Measurements from ENCODE around the gene THTPA. TPM values are rescaled to one million over a fixed set of nuclear protein-coding genes. Genes with fewer than 3 reads are reported as not detected.

The THTPA gene
- total and polyA plus RNA-seq, 2 of the 13 experiments (the other 11 are each of a cell fraction or from before 2014, with no cell fraction given), result 7.4 to 8.7 TPM

GRCh38 chr14:23562822-23563472 is 6.9 kb downstream of the THTPA start (continued):
- TF ChIP-seq ZNF749 (CRISPR knock-in tag; IDR thresholded peaks at IDR 0.05; ENCODE audit: borderline replicate concordance) (no peak), SKI (IDR thresholded peaks at IDR 0.05; ENCODE audit: partially characterized antibody) (no peak), ATF1 (CRISPR knock-in tag; IDR thresholded peaks at IDR 0.05) (no peak), ZNF281 (CRISPR knock-in tag; IDR thresholded peaks at IDR 0.05; ENCODE audit: borderline replicate concordance) (peak; percentile 52; the same call in 1 of the 2 replicates), ARID3A (IDR thresholded peaks at IDR 0.05; ENCODE audit: low read depth, low read length) (0 out of 2 replicates have a peak, but pooled peaks have one; percentile 20), TRAFD1 (CRISPR knock-in tag; IDR thresholded peaks at IDR 0.05; ENCODE audit: borderline replicate concordance) (no peak), TCF7 (IDR thresholded peaks at IDR 0.05; ENCODE audit: low read depth) (no peak), ZNF720 (CRISPR knock-in tag; IDR thresholded peaks at IDR 0.05) (no peak), MIER3 (CRISPR knock-in tag; IDR thresholded peaks at IDR 0.05; ENCODE audit: borderline replicate concordance) (peak; percentile 30; the same call in 1 of the 2 replicates), TEAD2 (CRISPR knock-in tag; IDR thresholded peaks at IDR 0.05) (0 out of 2 replicates have a peak, but pooled peaks have one; percentile 26), ZGPAT (CRISPR knock-in tag; IDR thresholded peaks at IDR 0.05) (peak; percentile 51; the same call in 1 of the 2 replicates), YEATS2 (CRISPR knock-in tag; IDR thresholded peaks at IDR 0.05; ENCODE audit: borderline replicate concordance) (peak; percentile 45), BORCS8-MEF2B (CRISPR knock-in tag; IDR thresholded peaks at IDR 0.05) (no peak), SALL1 (CRISPR knock-in tag; IDR thresholded peaks at IDR 0.05) (0 out of 2 replicates have a peak, but pooled peaks have one; percentile 21), FOXJ3 (CRISPR knock-in tag; IDR thresholded peaks at IDR 0.05; ENCODE audit: borderline replicate concordance) (no peak)
- TF ChIP-seq, protein P1, sequence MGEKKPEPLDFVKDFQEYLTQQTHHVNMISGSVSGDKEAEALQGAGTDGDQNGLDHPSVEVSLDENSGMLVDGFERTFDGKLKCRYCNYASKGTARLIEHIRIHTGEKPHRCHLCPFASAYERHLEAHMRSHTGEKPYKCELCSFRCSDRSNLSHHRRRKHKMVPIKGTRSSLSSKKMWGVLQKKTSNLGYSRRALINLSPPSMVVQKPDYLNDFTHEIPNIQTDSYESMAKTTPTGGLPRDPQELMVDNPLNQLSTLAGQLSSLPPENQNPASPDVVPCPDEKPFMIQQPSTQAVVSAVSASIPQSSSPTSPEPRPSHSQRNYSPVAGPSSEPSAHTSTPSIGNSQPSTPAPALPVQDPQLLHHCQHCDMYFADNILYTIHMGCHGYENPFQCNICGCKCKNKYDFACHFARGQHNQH (CRISPR knock-in tag; IDR thresholded peaks at IDR 0.05), result 0 out of 2 replicates have a peak, but pooled peaks have one; percentile 34
- TF ChIP-seq, protein P2, sequence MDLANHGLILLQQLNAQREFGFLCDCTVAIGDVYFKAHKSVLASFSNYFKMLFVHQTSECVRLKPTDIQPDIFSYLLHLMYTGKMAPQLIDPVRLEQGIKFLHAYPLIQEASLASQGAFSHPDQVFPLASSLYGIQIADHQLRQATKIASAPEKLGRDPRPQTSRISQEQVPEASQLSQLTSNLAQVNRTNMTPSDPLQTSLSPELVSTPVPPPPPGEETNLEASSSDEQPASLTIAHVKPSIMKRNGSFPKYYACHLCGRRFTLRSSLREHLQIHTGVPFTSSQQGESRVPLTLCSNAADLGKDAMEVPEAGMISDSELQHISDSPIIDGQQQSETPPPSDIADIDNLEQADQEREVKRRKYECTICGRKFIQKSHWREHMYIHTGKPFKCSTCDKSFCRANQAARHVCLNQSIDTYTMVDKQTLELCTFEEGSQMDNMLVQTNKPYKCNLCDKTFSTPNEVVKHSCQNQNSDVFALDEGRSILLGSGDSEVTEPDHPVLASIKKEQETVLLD (CRISPR knock-in tag; IDR thresholded peaks at IDR 0.05; ENCODE audit: low read depth), result no peak; the same call in 1 of the 2 replicates

Measured in HepG2 (cell line).